ENCODE results near the gene SLC11A2. TPM values are rescaled to one million over a fixed set of nuclear protein-coding genes. Genes with fewer than 3 reads are reported as not detected.

SLC11A2 gene
- total RNA-seq, 1 experiment from 2014 or later = 33.9 TPM

- Histone ChIP-seq H3K9me3 (ENCODE audit: low read depth, low read length, poor library complexity, severe bottlenecking) (no peaks in the 10 kb centered on the region), H3K4me3 (ENCODE audit: low read depth, low read length, poor library complexity, severe bottlenecking) (no peak overlapping the region), H3K36me3 (ENCODE audit: insufficient read depth, low read length, poor library complexity, severe bottlenecking) (no peaks in the 10 kb centered on the region), H3K27me3 (replicated peaks; ENCODE audit: insufficient read depth, low read depth, low read length, poor library complexity) (no peaks in the 10 kb centered on the region), H3K27ac (ENCODE audit: low read depth, low read length, poor library complexity, severe bottlenecking) (no peak overlapping the region), H3K4me1 (ENCODE audit: insufficient read depth, low read length, poor library complexity, severe bottlenecking) (peaks cover 5% of the 10 kb centered on the region)
- ChIA-PET POLR2A (ENCODE audit: low non-redundant PET) (interaction anchor here (0.6 kb wide), 1 partner anchor 72 kb away, joined by 3 read pairs; no protein-coding TSS in a partner anchor), CTCF (no interaction called here)
- intact Hi-C loops (cut with micrococcal nuclease; ENCODE audit: unreplicated experiment) = no loop called here
- TF ChIP-seq CTCF (conservative IDR thresholded peaks at IDR 0.05; ENCODE audit: low read depth, low read length) (no peak), EZH2 (IDR thresholded peaks at IDR 0.05; ENCODE audit: borderline replicate concordance, low read depth, low read length, poor library complexity, severe bottlenecking) (no peak)
- DNase-seq (ENCODE audit: low spot score) = no peak
- no TSS peak for BruUV-seq (replicated peaks)
Observed at GRCh38 chr12:50964432-50964831, 61.8 kb downstream of the SLC11A2 start.

GRCh38 chr12:50961708-50962107, 64.5 kb downstream of the SLC11A2 start:
- Histone ChIP-seq H3K4me1 (ENCODE audit: insufficient read depth, low read length, poor library complexity, severe bottlenecking) (peaks cover 5% of the 10 kb centered on the region), H3K9me3 (ENCODE audit: low read depth, low read length, poor library complexity, severe bottlenecking) (no peaks in the 10 kb centered on the region), H3K27me3 (replicated peaks; ENCODE audit: insufficient read depth, low read depth, low read length, poor library complexity) (no peaks in the 10 kb centered on the region), H3K36me3 (ENCODE audit: insufficient read depth, low read length, poor library complexity, severe bottlenecking) (no peaks in the 10 kb centered on the region), H3K27ac (ENCODE audit: low read depth, low read length, poor library complexity, severe bottlenecking) (no peak overlapping the region), H3K4me3 (ENCODE audit: low read depth, low read length, poor library complexity, severe bottlenecking) (no peak overlapping the region)
- BruUV-seq (replicated peaks) = no TSS peak
- ChIA-PET POLR2A (ENCODE audit: low non-redundant PET) (no interaction called here), CTCF (no interaction called here)
- DNase-seq (ENCODE audit: low spot score) = no peak
- TF ChIP-seq EZH2 (IDR thresholded peaks at IDR 0.05; ENCODE audit: borderline replicate concordance, low read depth, low read length, poor library complexity, severe bottlenecking) (no peak), CTCF (conservative IDR thresholded peaks at IDR 0.05; ENCODE audit: low read depth, low read length) (no peak)
- intact Hi-C loops (cut with micrococcal nuclease; ENCODE audit: unreplicated experiment) = no loop called here

- ChIA-PET CTCF (no interaction called here), POLR2A (ENCODE audit: low non-redundant PET) (no interaction called here)
- TF ChIP-seq EZH2 (IDR thresholded peaks at IDR 0.05; ENCODE audit: borderline replicate concordance, low read depth, low read length, poor library complexity, severe bottlenecking) (no peak), CTCF (conservative IDR thresholded peaks at IDR 0.05; ENCODE audit: low read depth, low read length) (no peak)
- Histone ChIP-seq H3K9me3 (ENCODE audit: low read depth, low read length, poor library complexity, severe bottlenecking) (no peaks in the 10 kb centered on the region), H3K27ac (ENCODE audit: low read depth, low read length, poor library complexity, severe bottlenecking) (no peak overlapping the region), H3K4me1 (ENCODE audit: insufficient read depth, low read length, poor library complexity, severe bottlenecking) (peaks cover 5% of the 10 kb centered on the region), H3K4me3 (ENCODE audit: low read depth, low read length, poor library complexity, severe bottlenecking) (no peak overlapping the region), H3K27me3 (replicated peaks; ENCODE audit: insufficient read depth, low read depth, low read length, poor library complexity) (no peaks in the 10 kb centered on the region), H3K36me3 (ENCODE audit: insufficient read depth, low read length, poor library complexity, severe bottlenecking) (no peaks in the 10 kb centered on the region)
- peak; percentile 28 for DNase-seq (ENCODE audit: low spot score)
- intact Hi-C loops (cut with micrococcal nuclease; ENCODE audit: unreplicated experiment) = no loop called here
- no TSS peak for BruUV-seq (replicated peaks)
Observed at GRCh38 chr12:50960130-50960529, 66.1 kb downstream of the SLC11A2 start.
